ENCODE results near the gene ZFYVE26.
A peak's percentile ranks its signal among the peaks of the same experiment; 100 is the strongest.
"Not testable (repeated sequence)": the region's sequence is repeated elsewhere in the genome, so short reads cannot be mapped to it uniquely, and the experiment has no call there.

ZFYVE26 gene

GRCh38 chr14:67821121-67821520, 4.7 kb upstream of the ZFYVE26 start:
- TF ChIP-seq, protein P1, sequence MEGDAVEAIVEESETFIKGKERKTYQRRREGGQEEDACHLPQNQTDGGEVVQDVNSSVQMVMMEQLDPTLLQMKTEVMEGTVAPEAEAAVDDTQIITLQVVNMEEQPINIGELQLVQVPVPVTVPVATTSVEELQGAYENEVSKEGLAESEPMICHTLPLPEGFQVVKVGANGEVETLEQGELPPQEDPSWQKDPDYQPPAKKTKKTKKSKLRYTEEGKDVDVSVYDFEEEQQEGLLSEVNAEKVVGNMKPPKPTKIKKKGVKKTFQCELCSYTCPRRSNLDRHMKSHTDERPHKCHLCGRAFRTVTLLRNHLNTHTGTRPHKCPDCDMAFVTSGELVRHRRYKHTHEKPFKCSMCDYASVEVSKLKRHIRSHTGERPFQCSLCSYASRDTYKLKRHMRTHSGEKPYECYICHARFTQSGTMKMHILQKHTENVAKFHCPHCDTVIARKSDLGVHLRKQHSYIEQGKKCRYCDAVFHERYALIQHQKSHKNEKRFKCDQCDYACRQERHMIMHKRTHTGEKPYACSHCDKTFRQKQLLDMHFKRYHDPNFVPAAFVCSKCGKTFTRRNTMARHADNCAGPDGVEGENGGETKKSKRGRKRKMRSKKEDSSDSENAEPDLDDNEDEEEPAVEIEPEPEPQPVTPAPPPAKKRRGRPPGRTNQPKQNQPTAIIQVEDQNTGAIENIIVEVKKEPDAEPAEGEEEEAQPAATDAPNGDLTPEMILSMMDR (IDR thresholded peaks at IDR 0.05; ENCODE audit: low read depth, low read length): no peak

GRCh38 chr14:67820428-67820971, 4.1 kb upstream of the ZFYVE26 start:
- no peak for DNase-seq (ENCODE audit: extremely low read depth, low read depth)
- TF ChIP-seq, protein P1 (IDR thresholded peaks at IDR 0.05; ENCODE audit: low read depth, low read length): no peak

More at GRCh38 chr14:67821121-67821520, 4.7 kb upstream of the ZFYVE26 start:
- DNase-seq (ENCODE audit: extremely low read depth, low read depth): no peak

DNA sequence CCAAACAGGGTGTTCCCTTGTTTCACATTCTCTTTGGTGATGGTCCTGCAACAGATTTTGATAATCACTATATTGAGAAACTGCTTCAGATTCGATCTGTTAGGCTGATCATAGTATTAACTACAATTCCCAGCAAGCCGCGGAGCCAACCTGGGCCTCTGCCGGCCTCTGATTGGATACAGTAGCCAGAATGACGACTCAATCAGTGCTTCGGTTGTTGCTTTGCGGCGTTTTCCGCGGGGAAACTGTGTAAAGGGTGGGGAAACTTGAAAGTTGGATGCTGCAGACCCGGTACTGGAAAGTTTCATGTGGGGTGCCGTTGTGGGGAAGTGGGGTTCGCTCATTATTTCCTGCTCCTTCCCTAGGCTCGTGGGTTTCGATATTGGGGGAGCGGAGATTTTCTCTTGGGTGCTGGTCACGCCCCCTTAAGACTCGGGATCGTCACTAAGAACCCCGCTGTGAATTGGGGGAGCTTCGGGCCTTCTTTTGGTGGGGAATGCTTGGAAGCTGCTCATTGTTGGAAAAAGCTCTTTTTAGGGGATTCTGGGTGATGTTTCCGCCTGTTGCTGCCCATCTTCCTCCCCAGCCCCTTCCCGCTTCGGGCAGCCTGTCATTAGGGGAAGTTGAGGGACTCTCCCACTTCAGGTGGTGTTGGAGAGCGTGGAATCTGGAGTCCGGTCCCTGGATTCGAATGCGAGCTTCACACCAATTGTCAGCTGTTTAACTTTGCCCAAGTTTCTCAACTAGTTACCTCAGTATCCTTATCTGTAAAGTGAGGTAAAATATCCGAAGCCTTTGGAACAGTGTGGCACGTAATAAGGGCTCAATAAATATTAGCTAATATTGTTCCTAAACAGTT, 3.4 kb upstream of the ZFYVE26 start, which contains the start of gene RAD51B:
Gene RAD51B (plus strand): TSS at position 217 of the 859 bp plus-strand sequence.
- DNase-seq (ENCODE audit: extremely low read depth, low read depth): peak; percentile 28
- TF ChIP-seq, protein P1 (IDR thresholded peaks at IDR 0.05; ENCODE audit: low read depth, low read length): no peak

DNA sequence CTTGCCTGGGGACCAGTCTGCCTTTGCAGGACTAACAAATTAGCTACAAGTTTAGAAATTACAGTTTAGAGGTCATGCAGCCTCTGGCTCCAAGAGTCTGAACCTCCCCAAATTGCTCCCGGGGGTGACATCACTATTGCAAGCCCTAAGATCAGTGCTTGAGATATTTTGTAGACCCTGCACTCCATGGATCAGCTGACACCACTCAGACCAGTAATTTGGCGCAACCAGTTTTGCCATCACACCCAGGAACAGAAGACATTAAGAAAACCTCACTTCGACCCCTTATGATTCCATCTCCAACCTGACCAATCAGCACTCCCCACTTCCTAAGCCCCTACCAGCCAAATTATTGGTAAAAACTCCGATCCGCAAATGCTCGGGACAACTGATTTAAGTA, 2.1 kb upstream of the ZFYVE26 start:
- not testable (repeated sequence) for DNase-seq (ENCODE audit: extremely low read depth, low read depth)

- TF ChIP-seq, protein P1 (IDR thresholded peaks at IDR 0.05; ENCODE audit: low read depth, low read length): no peak
- no peak for DNase-seq (ENCODE audit: extremely low read depth, low read depth)
Measured at GRCh38 chr14:67817750-67818438, 1.5 kb upstream of the ZFYVE26 start.

- TF ChIP-seq, protein P1 (IDR thresholded peaks at IDR 0.05; ENCODE audit: low read depth, low read length): no peak
- no peak for DNase-seq (ENCODE audit: extremely low read depth, low read depth)
Measured at GRCh38 chr14:67815573-67816225, 691 bp downstream of the ZFYVE26 start.

DNA sequence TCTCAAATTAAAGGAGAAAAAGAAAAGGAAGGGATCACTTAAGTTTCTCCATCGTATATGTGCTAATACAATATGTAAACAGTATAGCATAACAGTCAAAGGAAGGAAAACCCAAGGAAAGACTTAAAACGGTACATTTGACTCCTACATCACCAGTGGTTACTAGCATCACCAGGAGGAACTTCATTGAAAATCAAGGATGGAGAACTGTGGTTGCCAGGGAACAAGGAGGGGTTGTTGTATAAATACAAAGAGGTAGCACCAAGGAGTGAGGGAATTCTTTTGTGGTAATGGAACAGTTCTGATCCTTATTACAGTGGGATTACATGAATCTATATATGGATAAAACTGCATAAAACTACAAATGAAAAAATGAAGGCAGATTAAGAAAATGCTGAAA, 1.6 kb downstream of the ZFYVE26 start:
- no peak for DNase-seq (ENCODE audit: extremely low read depth, low read depth)
- TF ChIP-seq, protein P1 (IDR thresholded peaks at IDR 0.05; ENCODE audit: low read depth, low read length): no peak
